Muscle layer of colon (tissue), 2 donors: Measurements from ENCODE around the gene SCAANT1.

Experiments used
- H3K27ac ChIP-seq: one replicate; pipeline ENCODE4 v1.7.0; 2013; ENCODE audit warnings: low read depth, mild to moderate bottlenecking, low read length, moderate library complexity
- H3K27me3 ChIP-seq, 2 donors: one replicate each; pipeline ENCODE4 v1.7.0; 2013; ENCODE audit warnings: low read length in 2 of 2, mild to moderate bottlenecking in 2 of 2; ENCODE audit not compliant: insufficient read depth in 2 of 2, control insufficient read depth in 1 of 2
- H3K36me3 ChIP-seq: one replicate; pipeline ENCODE4 v1.7.0; 2013; ENCODE audit warnings: mild to moderate bottlenecking, low read length; ENCODE audit not compliant: insufficient read depth
- H3K4me1 ChIP-seq: one replicate; pipeline ENCODE4 v1.7.0; 2013; ENCODE audit warnings: mild to moderate bottlenecking, low read length; ENCODE audit not compliant: insufficient read depth
- H3K4me3 ChIP-seq, 2 donors: one replicate each; pipeline ENCODE4 v1.7.0; 2013; ENCODE audit warnings: low read length in 2 of 2, low read depth in 1 of 2, mild to moderate bottlenecking in 1 of 2, moderate library complexity in 1 of 2
- H3K9ac ChIP-seq: one replicate; pipeline ENCODE4 v1.7.0; 2013; ENCODE audit warnings: low read length
- H3K9me3 ChIP-seq: one replicate; pipeline ENCODE4 v1.7.0; 2013; ENCODE audit warnings: mild to moderate bottlenecking, low read length
- donor health status: abdominal sarcoma.
- donor health status: Adenocarcinoma of cecum.

SCAANT1 gene

DNA sequence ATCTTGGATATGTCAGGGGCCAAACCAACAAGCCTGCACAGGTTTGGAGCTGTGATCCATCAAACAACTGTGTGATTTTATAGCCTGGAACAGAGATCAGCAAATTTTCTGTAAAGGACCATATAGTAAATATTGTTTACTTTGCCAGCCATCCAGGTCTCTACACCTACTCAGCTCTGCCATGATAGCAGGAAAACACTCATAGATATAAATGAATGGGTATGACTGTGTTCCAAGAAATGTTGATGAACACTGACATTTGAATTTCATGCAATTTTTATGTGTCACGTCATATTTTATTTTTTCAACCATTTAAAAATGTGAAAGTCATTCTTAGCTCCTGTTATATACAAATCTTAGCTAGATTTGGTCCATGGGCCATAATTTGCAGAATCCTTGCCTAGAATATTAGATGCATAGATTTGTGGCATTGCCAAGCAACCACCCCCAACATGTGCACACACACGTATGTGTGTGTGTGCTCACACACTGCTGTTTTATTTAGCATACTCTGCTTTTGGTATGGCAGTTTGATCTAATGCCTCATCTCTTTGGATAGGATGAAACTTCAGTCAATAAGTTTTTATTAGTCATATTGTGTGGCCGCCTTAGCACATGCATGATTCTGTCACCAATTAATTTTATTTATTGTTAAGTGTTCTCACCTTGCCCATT, 42.1 kb downstream of the SCAANT1 start:
- Histone ChIP-seq H3K4me3 (no peak overlapping the region), H3K36me3 (no peaks in the 10 kb centered on the region), H3K27ac (no peak overlapping the region), H3K9ac (no peak overlapping the region), H3K27me3 (no peaks in the 10 kb centered on the region), H3K4me1 (peaks cover 3% of the 10 kb centered on the region), H3K9me3 (no peaks in the 10 kb centered on the region)

DNA sequence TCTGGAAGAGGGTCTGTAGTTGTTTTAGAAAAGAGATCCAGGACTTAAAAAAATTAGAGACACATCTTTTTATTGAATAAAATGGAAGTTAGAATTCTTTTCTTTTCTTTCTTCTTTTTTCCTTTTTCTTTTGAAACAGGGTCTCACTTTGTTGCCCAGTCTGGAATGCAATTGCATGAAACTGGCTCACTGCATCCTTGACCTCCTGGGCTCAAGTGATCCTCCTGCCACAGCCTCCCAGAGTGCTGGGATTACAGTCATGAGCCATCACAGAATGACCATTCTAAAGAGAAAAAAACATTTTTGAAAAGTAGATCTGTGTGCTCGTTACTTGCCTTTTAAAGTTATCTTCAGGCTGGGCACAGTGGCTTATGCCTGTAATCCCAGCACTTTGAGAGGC, 45.0 kb downstream of the SCAANT1 start:
- H3K4me1 ChIP-seq: peaks cover 15% of the 10 kb centered on the region
- no peaks in the 10 kb centered on the region for H3K36me3 ChIP-seq
- no peaks in the 10 kb centered on the region for H3K27me3 ChIP-seq
- H3K9me3 ChIP-seq: no peaks in the 10 kb centered on the region
- no peak overlapping the region for H3K4me3 ChIP-seq
- no peak overlapping the region for H3K27ac ChIP-seq
- H3K9ac ChIP-seq: no peak overlapping the region

DNA sequence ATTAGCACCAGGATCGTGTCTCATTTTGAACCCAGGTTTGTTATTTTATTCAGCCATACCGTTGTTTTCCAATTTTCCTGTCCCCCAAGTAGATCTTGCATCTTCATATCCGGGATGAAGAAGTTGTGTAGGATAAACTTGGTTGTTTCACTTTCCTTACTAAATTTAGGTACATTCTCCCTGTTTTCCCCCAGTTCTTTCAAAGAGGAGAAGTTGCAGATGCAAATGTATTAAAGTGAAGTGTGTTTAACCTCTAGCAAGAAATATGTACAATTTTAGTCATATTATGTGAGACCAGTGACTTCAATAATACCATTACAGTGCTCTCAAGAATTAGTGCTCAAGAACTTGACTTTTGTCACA, 47.2 kb downstream of the SCAANT1 start:
- Histone ChIP-seq H3K36me3 (no peaks in the 10 kb centered on the region), H3K9me3 (no peaks in the 10 kb centered on the region), H3K27ac (no peak overlapping the region), H3K4me3 (peak overlapping the region; percentile 60 to 68), H3K9ac (peak overlapping the region; percentile 60), H3K27me3 (no peaks in the 10 kb centered on the region), H3K4me1 (peaks cover 22% of the 10 kb centered on the region)

DNA sequence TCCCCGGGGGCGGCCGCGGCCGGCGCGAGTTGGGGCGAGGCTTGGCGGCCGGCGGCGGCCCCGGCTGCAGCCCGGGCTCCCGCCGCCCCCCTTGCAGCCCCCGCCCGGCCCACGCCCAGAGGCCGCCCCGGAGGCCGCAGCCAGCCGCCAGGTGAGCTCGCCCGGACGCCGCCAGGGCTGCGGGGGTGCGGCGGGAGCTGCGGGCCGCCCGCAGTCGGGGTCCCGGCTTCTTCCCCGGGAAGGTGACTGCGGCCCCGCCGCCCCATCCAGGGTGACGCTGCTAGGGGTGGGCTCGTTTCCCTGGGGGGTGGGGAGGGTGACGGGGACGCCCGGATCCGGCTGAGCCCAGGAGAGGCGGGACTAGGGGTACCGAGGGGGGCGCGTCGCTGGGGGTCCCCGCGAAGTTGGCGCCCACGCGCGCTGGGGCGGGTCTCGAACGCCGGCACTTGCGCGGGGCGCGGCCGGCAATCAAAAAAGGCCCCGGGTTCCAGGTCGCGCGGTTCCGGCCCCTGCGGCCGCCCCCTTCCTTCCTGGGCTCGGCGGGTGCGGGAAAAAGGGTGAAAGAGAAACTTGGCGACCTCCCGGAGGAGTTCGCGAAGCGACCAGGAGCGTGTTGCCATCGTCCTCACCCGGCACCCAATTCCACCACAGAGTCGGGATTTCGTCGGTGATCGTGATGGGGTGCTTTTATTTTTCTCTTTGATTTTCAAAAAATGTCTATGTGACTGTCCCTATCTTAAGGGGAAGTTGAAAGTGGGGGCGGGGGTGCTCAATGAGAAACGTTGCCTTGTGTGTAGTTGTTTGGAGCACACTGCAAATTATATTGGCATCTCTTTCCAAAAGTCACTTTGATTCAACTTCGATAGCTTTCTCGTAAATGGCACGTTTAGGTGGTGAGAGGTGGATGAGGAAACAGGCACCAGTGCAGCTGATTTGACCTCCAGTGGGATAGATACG, 47.9 kb downstream of the SCAANT1 start:
- peaks cover 22% of the 10 kb centered on the region for H3K4me1 ChIP-seq
- H3K4me3 ChIP-seq: peak overlapping the region; percentile 60 to 68
- H3K27me3 ChIP-seq: no peaks in the 10 kb centered on the region
- no peaks in the 10 kb centered on the region for H3K36me3 ChIP-seq
- peak overlapping the region; percentile 60 for H3K9ac ChIP-seq
- H3K9me3 ChIP-seq: no peaks in the 10 kb centered on the region
- H3K27ac ChIP-seq: peak overlapping the region; percentile 83

- Histone ChIP-seq H3K27me3 (no peaks in the 10 kb centered on the region), H3K36me3 (no peaks in the 10 kb centered on the region), H3K9me3 (no peaks in the 10 kb centered on the region), H3K4me3 (peak within 1 kb of the TSS; percentile 68 to 99), H3K27ac (peak within 1 kb of the TSS; percentile 93), H3K9ac (peak within 1 kb of the TSS; percentile 60), H3K4me1 (peaks cover 22% of the 10 kb centered on the region)
Measured at GRCh38 chr3:63863150-63864007, 48.8 kb downstream of the SCAANT1 start, which contains the start of the genes ATXN7 and THOC7. ATXN7 (plus strand) TSS chr3:63863867; CDS start chr3:63912599, 48,732 bp downstream. THOC7 (minus strand) TSS chr3:63863805; CDS start chr3:63863790, 15 bp downstream.

GRCh38 chr3:63862804-63863149, 49.4 kb downstream of the SCAANT1 start:
- Histone ChIP-seq H3K9ac (peak overlapping the region; percentile 46), H3K4me3 (peak overlapping the region; percentile 64 to 99), H3K9me3 (no peaks in the 10 kb centered on the region), H3K27ac (peak overlapping the region; percentile 93), H3K27me3 (no peaks in the 10 kb centered on the region), H3K4me1 (peaks cover 22% of the 10 kb centered on the region), H3K36me3 (no peaks in the 10 kb centered on the region)
